GDM1 (cell line): ENCODE data around the gene CCL23.

Experiments used
- DNase-seq: peaks from one replicate; lab custom pipeline; 2025; lab: John Stamatoyannopoulos, UW

Gene CCL23

GRCh38 chr17:35969558-35970380 lies 48.0 kb downstream of the CCL23 start:
- peak; percentile 42 for DNase-seq

DNA sequence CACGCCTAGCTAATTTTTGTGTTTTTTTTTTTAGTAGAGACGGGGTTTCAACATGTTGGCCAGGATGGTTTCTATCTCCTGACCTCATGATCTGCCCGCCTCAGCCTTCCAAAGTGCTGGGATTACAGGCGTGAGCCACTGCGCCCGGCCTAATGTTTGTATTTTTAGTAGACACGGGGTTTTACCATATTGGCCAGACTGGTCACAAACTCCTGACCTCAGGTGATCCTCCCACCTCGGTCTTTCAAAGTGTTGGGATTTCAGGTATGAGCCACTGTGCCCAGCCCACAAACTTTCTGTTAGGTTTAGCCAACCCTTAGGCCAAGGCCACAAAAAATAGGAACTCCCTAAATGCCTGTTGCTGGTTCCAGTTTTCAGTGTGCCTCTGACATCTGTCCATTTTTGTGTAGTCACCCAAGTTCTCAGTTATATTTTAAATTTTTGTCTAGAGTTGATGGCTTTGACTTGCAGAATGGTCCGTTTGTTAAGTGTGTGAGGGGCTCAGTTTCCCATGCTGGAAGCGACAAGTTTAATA lies 49.2 kb downstream of the CCL23 start:
- no peak for DNase-seq

GRCh38 chr17:35965272-35965671 lies 52.5 kb downstream of the CCL23 start:
- no peak for DNase-seq

- DNase-seq = no peak
Observed at GRCh38 chr17:35963663-35964062, 54.1 kb downstream of the CCL23 start.
